DND-41 (cell line): ENCODE measurements around the gene NTSR1.

ENCODE experiments used
- ATAC-seq: fragments of 200-7000 bp; cut with Tn5 transposase; 3 replicates; pipeline ENCODE4 v1.9.1; 2021; ENCODE audit warnings: low read depth; ENCODE audit not compliant: insufficient read depth
- DNase-seq: peaks from one replicate; pipeline ENCODE4 v3.0.0-alpha.2; 2020
- H2AFZ ChIP-seq: 2 replicates; pipeline ENCODE4 v1.6.0; 2012; ENCODE audit warnings: low read depth, low read length
- H3K27ac ChIP-seq: 2 replicates; pipeline ENCODE4 v1.5.1; 2012; ENCODE audit warnings: low read length, inconsistent platforms
- H3K27me3 ChIP-seq: fragments of 200-600 bp; sonication (generic); 2 replicates; pipeline ENCODE4 v1.6.0; 2012; ENCODE audit warnings: low read length, mild to moderate bottlenecking, inconsistent platforms; ENCODE audit not compliant: insufficient read depth, poor library complexity
- H3K36me3 ChIP-seq: 2 replicates; pipeline ENCODE4 v1.5.1; 2012; ENCODE audit warnings: low read length, inconsistent platforms; ENCODE audit not compliant: insufficient read depth
- H3K4me1 ChIP-seq: 2 replicates; pipeline ENCODE4 v1.5.1; 2012; ENCODE audit warnings: mild to moderate bottlenecking, low read length; ENCODE audit not compliant: insufficient read depth
- H3K4me2 ChIP-seq: 2 replicates; pipeline ENCODE4 v1.6.0; 2012; ENCODE audit warnings: mild to moderate bottlenecking, moderate library complexity, low read length, inconsistent platforms; ENCODE audit not compliant: insufficient read depth
- H3K4me3 ChIP-seq, 2 experiments: fragments of 200-600 bp in 1 of 2; shearing (Covaris generic) in 1 of 2; 2 replicates each; pipeline ENCODE4 v1.5.1; 2012 to 2016; ENCODE audit warnings: inconsistent platforms in 2 of 2, low read length in 2 of 2, mild to moderate bottlenecking in 2 of 2, low read depth in 1 of 2, moderate library complexity in 1 of 2
- H3K79me2 ChIP-seq: 2 replicates; pipeline ENCODE4 v1.6.0; 2012; ENCODE audit warnings: low read length, inconsistent platforms; ENCODE audit not compliant: insufficient read depth
- H3K9ac ChIP-seq: 2 replicates; pipeline ENCODE4 v1.6.0; 2012; ENCODE audit warnings: low read depth, mild to moderate bottlenecking, inconsistent platforms, low read length, moderate library complexity
- H3K9me3 ChIP-seq: 2 replicates; pipeline ENCODE4 v1.5.1; 2012; ENCODE audit warnings: low read length, moderate library complexity, mild to moderate bottlenecking, inconsistent platforms; ENCODE audit not compliant: insufficient read depth, severe bottlenecking
- H4K20me1 ChIP-seq: 2 replicates; pipeline ENCODE4 v1.6.0; 2012; ENCODE audit warnings: low read length; ENCODE audit not compliant: insufficient read depth
- CTCF ChIP-seq: IDR thresholded peaks from 2 replicates; pipeline ENCODE4 v1.5.1; 2012; ENCODE audit warnings: borderline replicate concordance, low read length, moderate library complexity, mild to moderate bottlenecking; ENCODE audit not compliant: poor library complexity, severe bottlenecking; ENCODE audit errors: extremely low read depth
- EZH2 ChIP-seq: IDR thresholded peaks from 3 replicates; pipeline ENCODE4 v1.6.1; 2012; ENCODE audit warnings: borderline replicate concordance, low read depth, mild to moderate bottlenecking, moderate library complexity, low read length, inconsistent platforms; ENCODE audit not compliant: severe bottlenecking

The NTSR1 gene

GRCh38 chr20:62780696-62781095, 72.1 kb downstream of the NTSR1 start:
- no peak overlapping the region for H3K4me2 ChIP-seq
- H3K4me1 ChIP-seq, result peaks cover 22% of the 10 kb centered on the region
- no peak for TF ChIP-seq EZH2
- no peak for TF ChIP-seq CTCF
- no peaks in the 10 kb centered on the region for H3K27me3 ChIP-seq
- no peaks in the 10 kb centered on the region for H3K9me3 ChIP-seq
- no peaks in the 10 kb centered on the region for H3K79me2 ChIP-seq
- ATAC-seq (no peak), DNase-seq (no peak)
- H3K9ac ChIP-seq, result no peak overlapping the region
- H3K4me3 ChIP-seq, result no peak overlapping the region
- H4K20me1 ChIP-seq, result no peaks in the 10 kb centered on the region
- no peak overlapping the region for H2AFZ ChIP-seq
- no peaks in the 10 kb centered on the region for H3K36me3 ChIP-seq
- H3K27ac ChIP-seq, result no peak overlapping the region

GRCh38 chr20:62782149-62782892, 73.7 kb downstream of the NTSR1 start:
- Histone ChIP-seq H3K4me3 (no peak overlapping the region), H3K9me3 (no peaks in the 10 kb centered on the region), H3K79me2 (no peaks in the 10 kb centered on the region), H3K27me3 (no peaks in the 10 kb centered on the region), H3K36me3 (no peaks in the 10 kb centered on the region), H3K27ac (no peak overlapping the region), H3K9ac (no peak overlapping the region), H3K4me1 (peaks cover 6% of the 10 kb centered on the region), H4K20me1 (no peaks in the 10 kb centered on the region), H3K4me2 (no peak overlapping the region), H2AFZ (no peak overlapping the region)
- ATAC-seq, result no peak
- TF ChIP-seq EZH2, result no peak
- DNase-seq, result no peak

GRCh38 chr20:62782893-62783278, 74.2 kb downstream of the NTSR1 start:
- TF ChIP-seq CTCF (no peak), EZH2 (no peak)
- DNase-seq (no peak), ATAC-seq (no peak)
- Histone ChIP-seq H3K27me3 (no peaks in the 10 kb centered on the region), H3K27ac (no peak overlapping the region), H3K36me3 (no peaks in the 10 kb centered on the region), H3K9ac (no peak overlapping the region), H4K20me1 (no peaks in the 10 kb centered on the region), H3K4me1 (peaks cover under 1% of the 10 kb centered on the region; the same call in 1 of the 2 replicates), H3K79me2 (no peaks in the 10 kb centered on the region), H2AFZ (no peak overlapping the region), H3K4me3 (no peak overlapping the region), H3K9me3 (no peaks in the 10 kb centered on the region), H3K4me2 (no peak overlapping the region)

- TF ChIP-seq CTCF (no peak), EZH2 (no peak)
- Histone ChIP-seq H2AFZ (no peak overlapping the region), H3K27ac (no peak overlapping the region), H3K4me1 (no peaks in the 10 kb centered on the region), H3K36me3 (no peaks in the 10 kb centered on the region), H3K79me2 (no peaks in the 10 kb centered on the region), H3K4me2 (no peak overlapping the region), H4K20me1 (no peaks in the 10 kb centered on the region), H3K9ac (no peak overlapping the region), H3K9me3 (no peaks in the 10 kb centered on the region), H3K4me3 (no peak overlapping the region), H3K27me3 (no peaks in the 10 kb centered on the region)
- DNase-seq (no peak), ATAC-seq (no peak)
Measured at GRCh38 chr20:62784497-62784896, 75.9 kb downstream of the NTSR1 start.
